ENCODE measurements around the gene OVCH1.
"Not testable (repeated sequence)": the region's sequence is repeated elsewhere in the genome, so short reads cannot be mapped to it uniquely, and the experiment has no call there.

Gene OVCH1

GRCh38 chr12:29436815-29437214 is 60.7 kb downstream of the OVCH1 start:
- H3K27me3 ChIP-seq (ENCODE audit: control insufficient read depth, insufficient read depth, low read length); H3K36me3 ChIP-seq (ENCODE audit: insufficient read depth, low read length); H3K4me3 ChIP-seq (ENCODE audit: low read length); H3K4me2 ChIP-seq (ENCODE audit: low read length); H3K4me1 ChIP-seq (ENCODE audit: control insufficient read depth, insufficient read depth, low read length); H3K9me3 ChIP-seq (replicated peaks; ENCODE audit: low read length); H3K9ac ChIP-seq (ENCODE audit: low read depth, low read length): not testable (repeated sequence)

GRCh38 chr12:29431513-29431912 is 66.0 kb downstream of the OVCH1 start:
- Histone ChIP-seq H3K4me3 (ENCODE audit: low read length) (no peak overlapping the region), H3K9ac (ENCODE audit: low read depth, low read length) (no peak overlapping the region), H3K4me2 (ENCODE audit: low read length) (no peak overlapping the region)

GRCh38 chr12:29430716-29431044 is 66.8 kb downstream of the OVCH1 start:
- H3K4me2 ChIP-seq (ENCODE audit: low read length) = no peak overlapping the region
- H3K4me1 ChIP-seq (ENCODE audit: control insufficient read depth, insufficient read depth, low read length) = peaks cover 12% of the 10 kb centered on the region
- H3K9ac ChIP-seq (ENCODE audit: low read depth, low read length) = no peak overlapping the region
- no peak overlapping the region for H3K4me3 ChIP-seq (ENCODE audit: low read length)
- no peaks in the 10 kb centered on the region for H3K27me3 ChIP-seq (ENCODE audit: control insufficient read depth, insufficient read depth, low read length)
- no peaks in the 10 kb centered on the region for H3K9me3 ChIP-seq (replicated peaks; ENCODE audit: low read length)
- no peaks in the 10 kb centered on the region for H3K36me3 ChIP-seq (ENCODE audit: insufficient read depth, low read length)

More at GRCh38 chr12:29431513-29431912, 66.0 kb downstream of the OVCH1 start:
- no peaks in the 10 kb centered on the region for H3K36me3 ChIP-seq (ENCODE audit: insufficient read depth, low read length)
- no peaks in the 10 kb centered on the region for H3K9me3 ChIP-seq (replicated peaks; ENCODE audit: low read length)
- H3K27me3 ChIP-seq (ENCODE audit: control insufficient read depth, insufficient read depth, low read length) = no peaks in the 10 kb centered on the region
- peaks cover 7% of the 10 kb centered on the region for H3K4me1 ChIP-seq (ENCODE audit: control insufficient read depth, insufficient read depth, low read length)

GRCh38 chr12:29429999-29430715 is 67.3 kb downstream of the OVCH1 start:
- Histone ChIP-seq H3K4me3 (ENCODE audit: low read length) (no peak overlapping the region), H3K27me3 (ENCODE audit: control insufficient read depth, insufficient read depth, low read length) (no peaks in the 10 kb centered on the region), H3K4me1 (ENCODE audit: control insufficient read depth, insufficient read depth, low read length) (peaks cover 17% of the 10 kb centered on the region), H3K36me3 (ENCODE audit: insufficient read depth, low read length) (no peaks in the 10 kb centered on the region), H3K9ac (ENCODE audit: low read depth, low read length) (no peak overlapping the region), H3K9me3 (replicated peaks; ENCODE audit: low read length) (no peaks in the 10 kb centered on the region), H3K4me2 (ENCODE audit: low read length) (no peak overlapping the region)

GRCh38 chr12:29428633-29429032 is 68.9 kb downstream of the OVCH1 start:
- Histone ChIP-seq H3K4me3 (ENCODE audit: low read length) (no peak overlapping the region), H3K9ac (ENCODE audit: low read depth, low read length) (no peak overlapping the region), H3K4me1 (ENCODE audit: control insufficient read depth, insufficient read depth, low read length) (peaks cover 18% of the 10 kb centered on the region), H3K9me3 (replicated peaks; ENCODE audit: low read length) (no peaks in the 10 kb centered on the region), H3K4me2 (ENCODE audit: low read length) (no peak overlapping the region), H3K36me3 (ENCODE audit: insufficient read depth, low read length) (no peaks in the 10 kb centered on the region), H3K27me3 (ENCODE audit: control insufficient read depth, insufficient read depth, low read length) (no peaks in the 10 kb centered on the region)

GRCh38 chr12:29427964-29428363 is 69.5 kb downstream of the OVCH1 start:
- Histone ChIP-seq H3K9me3 (replicated peaks; ENCODE audit: low read length) (no peaks in the 10 kb centered on the region), H3K4me1 (ENCODE audit: control insufficient read depth, insufficient read depth, low read length) (peaks cover 18% of the 10 kb centered on the region), H3K27me3 (ENCODE audit: control insufficient read depth, insufficient read depth, low read length) (no peaks in the 10 kb centered on the region), H3K36me3 (ENCODE audit: insufficient read depth, low read length) (no peaks in the 10 kb centered on the region), H3K4me3 (ENCODE audit: low read length) (no peak overlapping the region), H3K4me2 (ENCODE audit: low read length) (no peak overlapping the region), H3K9ac (ENCODE audit: low read depth, low read length) (no peak overlapping the region)

GRCh38 chr12:29426498-29426897 is 71.0 kb downstream of the OVCH1 start:
- no peaks in the 10 kb centered on the region for H3K27me3 ChIP-seq (ENCODE audit: control insufficient read depth, insufficient read depth, low read length)
- no peak overlapping the region for H3K4me2 ChIP-seq (ENCODE audit: low read length)
- no peak overlapping the region for H3K4me3 ChIP-seq (ENCODE audit: low read length)
- no peaks in the 10 kb centered on the region for H3K9me3 ChIP-seq (replicated peaks; ENCODE audit: low read length)
- H3K4me1 ChIP-seq (ENCODE audit: control insufficient read depth, insufficient read depth, low read length) = peaks cover 18% of the 10 kb centered on the region
- no peaks in the 10 kb centered on the region for H3K36me3 ChIP-seq (ENCODE audit: insufficient read depth, low read length)
- H3K9ac ChIP-seq (ENCODE audit: low read depth, low read length) = no peak overlapping the region

GRCh38 chr12:29425722-29426121 is 71.8 kb downstream of the OVCH1 start:
- H3K36me3 ChIP-seq (ENCODE audit: insufficient read depth, low read length) = no peaks in the 10 kb centered on the region

GRCh38 chr12:29416748-29417147 is 80.7 kb downstream of the OVCH1 start:
- H3K4me3 ChIP-seq (ENCODE audit: low read length) = no peak overlapping the region
- no peaks in the 10 kb centered on the region for H3K9me3 ChIP-seq (replicated peaks; ENCODE audit: low read length)
- H3K9ac ChIP-seq (ENCODE audit: low read depth, low read length) = no peak overlapping the region
- H3K4me1 ChIP-seq (ENCODE audit: control insufficient read depth, insufficient read depth, low read length) = no peaks in the 10 kb centered on the region
- no peaks in the 10 kb centered on the region for H3K36me3 ChIP-seq (ENCODE audit: insufficient read depth, low read length)
- no peaks in the 10 kb centered on the region for H3K27me3 ChIP-seq (ENCODE audit: control insufficient read depth, insufficient read depth, low read length)
- H3K4me2 ChIP-seq (ENCODE audit: low read length) = no peak overlapping the region

More at GRCh38 chr12:29425722-29426121, 71.8 kb downstream of the OVCH1 start:
- peak overlapping the region; percentile 35 for H3K4me2 ChIP-seq (ENCODE audit: low read length)
- peaks cover 18% of the 10 kb centered on the region for H3K4me1 ChIP-seq (ENCODE audit: control insufficient read depth, insufficient read depth, low read length)
- H3K27me3 ChIP-seq (ENCODE audit: control insufficient read depth, insufficient read depth, low read length) = no peaks in the 10 kb centered on the region
- H3K9ac ChIP-seq (ENCODE audit: low read depth, low read length) = no peak overlapping the region
- H3K4me3 ChIP-seq (ENCODE audit: low read length) = no peak overlapping the region
- no peaks in the 10 kb centered on the region for H3K9me3 ChIP-seq (replicated peaks; ENCODE audit: low read length)

- Histone ChIP-seq H3K9ac (ENCODE audit: low read depth, low read length) (no peak overlapping the region), H3K9me3 (replicated peaks; ENCODE audit: low read length) (no peaks in the 10 kb centered on the region), H3K4me3 (ENCODE audit: low read length) (no peak overlapping the region), H3K36me3 (ENCODE audit: insufficient read depth, low read length) (no peaks in the 10 kb centered on the region), H3K4me1 (ENCODE audit: control insufficient read depth, insufficient read depth, low read length) (no peaks in the 10 kb centered on the region), H3K27me3 (ENCODE audit: control insufficient read depth, insufficient read depth, low read length) (no peaks in the 10 kb centered on the region), H3K4me2 (ENCODE audit: low read length) (no peak overlapping the region)
Observed at GRCh38 chr12:29415111-29415510, 82.4 kb downstream of the OVCH1 start.

GRCh38 chr12:29414368-29414767 is 83.1 kb downstream of the OVCH1 start:
- no peak overlapping the region for H3K4me3 ChIP-seq (ENCODE audit: low read length)
- no peaks in the 10 kb centered on the region for H3K9me3 ChIP-seq (replicated peaks; ENCODE audit: low read length)
- H3K4me2 ChIP-seq (ENCODE audit: low read length) = no peak overlapping the region
- no peaks in the 10 kb centered on the region for H3K36me3 ChIP-seq (ENCODE audit: insufficient read depth, low read length)
- H3K27me3 ChIP-seq (ENCODE audit: control insufficient read depth, insufficient read depth, low read length) = no peaks in the 10 kb centered on the region
- H3K9ac ChIP-seq (ENCODE audit: low read depth, low read length) = no peak overlapping the region
- H3K4me1 ChIP-seq (ENCODE audit: control insufficient read depth, insufficient read depth, low read length) = no peaks in the 10 kb centered on the region

GRCh38 chr12:29405561-29405960 is 91.9 kb downstream of the OVCH1 start:
- H3K36me3 ChIP-seq (ENCODE audit: insufficient read depth, low read length) = no peaks in the 10 kb centered on the region
- no peak overlapping the region for H3K9ac ChIP-seq (ENCODE audit: low read depth, low read length)
- no peaks in the 10 kb centered on the region for H3K4me1 ChIP-seq (ENCODE audit: control insufficient read depth, insufficient read depth, low read length)
- no peak overlapping the region for H3K4me2 ChIP-seq (ENCODE audit: low read length)
- no peak overlapping the region for H3K4me3 ChIP-seq (ENCODE audit: low read length)
- H3K27me3 ChIP-seq (ENCODE audit: control insufficient read depth, insufficient read depth, low read length) = no peaks in the 10 kb centered on the region
- H3K9me3 ChIP-seq (replicated peaks; ENCODE audit: low read length) = no peaks in the 10 kb centered on the region
